Mucosa of descending colon (tissue), 3 donors: Measurements from ENCODE around the gene CNTNAP2. TPM values are rescaled to one million over a fixed set of nuclear protein-coding genes. Genes with fewer than 3 reads are reported as not detected.

Source experiments
- ATAC-seq: fragments of 200-7000 bp; cut with Tn5 transposase; one replicate; pipeline ENCODE4 v1.9.1; 2020; ENCODE audit warnings: mild to moderate bottlenecking, moderate library complexity
- DNase-seq, 3 donors: peaks; one replicate each; pipeline ENCODE4 v3.0.0-alpha.2; 2020
- H3K36me3 ChIP-seq: fragments of 200-600 bp; one replicate; pipeline ENCODE4 v1.8.0; 2021; ENCODE audit warnings: low read depth, mild to moderate bottlenecking
- H3K4me1 ChIP-seq: fragments of 200-600 bp; one replicate; pipeline ENCODE4 v1.8.0; 2021; ENCODE audit warnings: low read depth, mild to moderate bottlenecking
- H3K4me3 ChIP-seq: fragments of 200-600 bp; one replicate; pipeline ENCODE4 v1.8.0; 2021; ENCODE audit warnings: mild to moderate bottlenecking
- H3K9me3 ChIP-seq: fragments of 200-600 bp; one replicate; pipeline ENCODE4 v1.8.0; 2021; ENCODE audit warnings: mild to moderate bottlenecking
- intact Hi-C, 2 donors: fragments of 100-400 bp; cut with DNase I in 1 of 2; cut with micrococcal nuclease in 1 of 2; formaldehyde crosslinking; loops; one replicate each; pipeline versions ENCODE4 v1.11.0 to v1.11.1; 2022; cut with DNase I, micrococcal nuclease
- total RNA-seq, 3 donors: library from RNA; stranded (reverse); fragmentation: NEBNext Ultra II Directional in 2 of 3; extraction: Animal tissue kit (Norgen Biotek cat#: 25700) in 2 of 3; gene quantifications; one replicate each; pipeline versions ENCODE4 v1.2.1 to v1.2.4, GENCODE V29; 2021 to 2023
- TF ChIP-seq, protein P1 (sequence below): fragments of 200-600 bp; IDR thresholded peaks from one replicate; pipeline ENCODE4 v1.8.0; 2022; ENCODE audit warnings: antibody characterized with exemption, mild to moderate bottlenecking
- donor health status: DM: no; HTN: no; CAD: no; lungs with moderate emphysema.
- donor health status: DM: no; HTN: no; CAD: no.
- donor health status: DM: no; HTN: yes; CAD: no.

The CNTNAP2 gene
- total RNA-seq, 3 donors from 2014 or later: 3.1 to 5.9 (median 4.2) TPM

GRCh38 chr7:148095066-148095465 is 1978.5 kb downstream of the CNTNAP2 start:
- TF ChIP-seq, protein P1, sequence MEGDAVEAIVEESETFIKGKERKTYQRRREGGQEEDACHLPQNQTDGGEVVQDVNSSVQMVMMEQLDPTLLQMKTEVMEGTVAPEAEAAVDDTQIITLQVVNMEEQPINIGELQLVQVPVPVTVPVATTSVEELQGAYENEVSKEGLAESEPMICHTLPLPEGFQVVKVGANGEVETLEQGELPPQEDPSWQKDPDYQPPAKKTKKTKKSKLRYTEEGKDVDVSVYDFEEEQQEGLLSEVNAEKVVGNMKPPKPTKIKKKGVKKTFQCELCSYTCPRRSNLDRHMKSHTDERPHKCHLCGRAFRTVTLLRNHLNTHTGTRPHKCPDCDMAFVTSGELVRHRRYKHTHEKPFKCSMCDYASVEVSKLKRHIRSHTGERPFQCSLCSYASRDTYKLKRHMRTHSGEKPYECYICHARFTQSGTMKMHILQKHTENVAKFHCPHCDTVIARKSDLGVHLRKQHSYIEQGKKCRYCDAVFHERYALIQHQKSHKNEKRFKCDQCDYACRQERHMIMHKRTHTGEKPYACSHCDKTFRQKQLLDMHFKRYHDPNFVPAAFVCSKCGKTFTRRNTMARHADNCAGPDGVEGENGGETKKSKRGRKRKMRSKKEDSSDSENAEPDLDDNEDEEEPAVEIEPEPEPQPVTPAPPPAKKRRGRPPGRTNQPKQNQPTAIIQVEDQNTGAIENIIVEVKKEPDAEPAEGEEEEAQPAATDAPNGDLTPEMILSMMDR: no peak
- Histone ChIP-seq H3K9me3 (no peaks in the 10 kb centered on the region), H3K4me3 (no peak overlapping the region), H3K36me3 (no peaks in the 10 kb centered on the region), H3K4me1 (no peaks in the 10 kb centered on the region)
- intact Hi-C loops: no loop called here
- ATAC-seq (no peak), DNase-seq (no peak)

DNA sequence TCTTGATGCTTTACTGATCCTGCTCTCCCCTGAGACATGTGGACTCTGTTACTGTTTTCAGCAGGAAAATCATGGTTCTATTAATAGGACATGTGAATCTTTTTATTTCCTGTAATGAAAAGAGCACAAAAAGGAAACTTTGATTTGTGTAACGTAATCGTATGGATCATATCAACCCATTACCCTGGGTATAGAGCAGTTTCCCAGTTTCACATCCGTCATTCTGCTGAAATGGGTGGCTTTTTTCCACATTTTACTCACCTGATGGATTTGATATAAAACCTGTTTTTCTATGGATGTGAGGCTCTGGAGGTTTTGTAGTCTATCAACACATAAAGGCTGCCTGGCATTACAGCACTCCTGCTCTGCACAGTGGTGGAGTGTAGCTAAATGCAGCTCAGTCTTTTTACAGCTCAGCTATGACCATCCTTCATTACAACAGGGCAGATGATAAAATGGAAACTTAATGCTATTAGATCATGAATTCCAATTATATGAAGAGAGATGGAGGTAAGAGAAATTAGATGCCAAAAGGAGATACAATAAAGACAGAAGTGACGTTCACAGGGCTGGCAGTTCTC is 1987.6 kb downstream of the CNTNAP2 start:
- ATAC-seq (no peak), DNase-seq (no peak)
- intact Hi-C loops: no loop called here
- TF ChIP-seq, protein P1: no peak
- H3K4me3 ChIP-seq: no peak overlapping the region
- no peaks in the 10 kb centered on the region for H3K36me3 ChIP-seq
- peaks cover 4% of the 10 kb centered on the region for H3K9me3 ChIP-seq
- no peaks in the 10 kb centered on the region for H3K4me1 ChIP-seq

DNA sequence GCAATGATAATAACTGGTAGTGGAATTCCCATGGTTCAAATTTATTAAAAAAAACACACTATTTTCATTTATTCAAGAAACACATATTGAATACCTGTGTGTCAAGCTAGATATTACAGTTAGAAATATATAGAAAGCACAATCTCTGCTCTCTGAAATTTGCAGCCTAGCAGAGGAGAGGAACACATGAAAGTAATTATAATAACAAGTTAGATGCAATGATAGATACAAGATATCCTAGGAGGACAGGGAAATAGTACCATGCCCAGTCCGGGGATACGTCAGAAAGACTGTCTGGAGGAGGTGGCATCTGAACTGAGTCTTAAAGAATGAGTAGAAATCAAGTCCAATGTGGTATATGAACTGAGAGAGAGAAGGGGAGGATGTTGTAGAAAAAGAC is 1988.3 kb downstream of the CNTNAP2 start:
- intact Hi-C loops: no loop called here
- ATAC-seq: no peak
- DNase-seq: no peak
- no peak overlapping the region for H3K4me3 ChIP-seq
- H3K4me1 ChIP-seq: no peaks in the 10 kb centered on the region
- TF ChIP-seq, protein P1: no peak
- H3K36me3 ChIP-seq: no peaks in the 10 kb centered on the region
- peaks cover 4% of the 10 kb centered on the region for H3K9me3 ChIP-seq

- TF ChIP-seq, protein P1: no peak
- DNase-seq (no peak), ATAC-seq (no peak)
- Histone ChIP-seq H3K4me1 (no peaks in the 10 kb centered on the region), H3K9me3 (peaks cover 4% of the 10 kb centered on the region), H3K4me3 (no peak overlapping the region), H3K36me3 (no peaks in the 10 kb centered on the region)
- intact Hi-C loops: no loop called here
Observed at GRCh38 chr7:148105853-148106252, 1989.3 kb downstream of the CNTNAP2 start.

GRCh38 chr7:148107443-148108127 is 1991.0 kb downstream of the CNTNAP2 start:
- DNase-seq (no peak), ATAC-seq (no peak)
- H3K9me3 ChIP-seq: no peaks in the 10 kb centered on the region
- no peaks in the 10 kb centered on the region for H3K36me3 ChIP-seq
- H3K4me3 ChIP-seq: no peak overlapping the region
- no peaks in the 10 kb centered on the region for H3K4me1 ChIP-seq
- intact Hi-C loops: no loop called here
- TF ChIP-seq, protein P1: no peak
